Stomach (tissue), 4 donors: ENCODE results near the gene CASP7.

ENCODE experiments used
- EP300 ChIP-seq: sonication (generic); formaldehyde crosslinking; IDR thresholded peaks from one replicate; pipeline ENCODE4 v1.6.1; 2017; ENCODE audit warnings: antibody characterized with exemption
- POLR2AphosphoS5 ChIP-seq, 3 donors: sonication (generic); formaldehyde crosslinking; IDR thresholded peaks; one replicate each; pipeline ENCODE4 v1.6.1; 2016; ENCODE audit warnings: antibody characterized with exemption in 3 of 3
- TF ChIP-seq, protein P1 (sequence below), 7 experiments: fragments of 450-650 bp in 4 of 7; fragments of 200-600 bp in 3 of 7; sonication (generic) in 3 of 7; IDR thresholded peaks; one replicate each; pipeline ENCODE4 v1.5.1; 2016 to 2019; ENCODE audit warnings: antibody characterized with exemption in 7 of 7, control low read depth in 2 of 7, mild to moderate bottlenecking in 1 of 7

DNA sequence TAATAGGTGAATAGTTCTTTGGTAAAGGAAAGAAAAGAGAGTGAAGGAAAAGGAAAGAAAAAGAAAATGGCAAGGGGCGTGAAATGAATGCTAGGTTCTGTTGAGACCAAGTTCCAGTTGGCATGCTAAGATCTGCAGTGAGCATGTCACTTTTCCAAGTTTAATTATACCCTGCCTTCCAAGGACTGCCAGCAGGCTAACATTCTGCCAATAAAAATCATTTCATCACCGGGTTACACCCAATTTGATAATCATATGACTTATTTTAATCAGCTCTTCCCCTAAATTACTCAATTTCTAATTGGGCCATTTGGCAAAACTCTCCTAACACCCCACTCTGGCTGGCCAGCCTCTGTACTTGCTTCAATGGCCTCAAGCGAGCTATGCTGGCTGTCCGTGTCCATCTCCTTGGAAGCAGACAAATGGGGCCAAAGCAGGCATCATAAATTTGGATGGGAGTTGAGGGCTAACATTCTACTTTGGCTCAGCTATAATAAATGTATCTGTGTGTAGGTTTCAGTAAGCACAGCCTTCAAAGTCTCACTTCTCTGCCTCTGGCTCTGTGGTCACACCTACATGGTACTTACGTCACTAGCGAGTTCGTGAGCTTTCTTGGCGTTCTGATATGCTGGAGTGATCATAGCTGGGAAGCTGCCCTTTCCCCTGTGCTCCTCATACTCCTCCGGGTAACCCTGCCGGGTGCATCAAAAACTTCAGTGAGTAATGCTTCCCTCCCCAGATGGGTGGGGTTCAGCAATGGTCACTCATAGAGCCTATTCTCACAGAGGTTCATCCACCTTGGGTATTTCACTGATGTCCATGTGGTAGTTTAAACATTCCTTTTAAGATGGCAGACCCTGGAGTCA, 33.1 kb upstream of the CASP7 start:
- TF ChIP-seq, protein P1, sequence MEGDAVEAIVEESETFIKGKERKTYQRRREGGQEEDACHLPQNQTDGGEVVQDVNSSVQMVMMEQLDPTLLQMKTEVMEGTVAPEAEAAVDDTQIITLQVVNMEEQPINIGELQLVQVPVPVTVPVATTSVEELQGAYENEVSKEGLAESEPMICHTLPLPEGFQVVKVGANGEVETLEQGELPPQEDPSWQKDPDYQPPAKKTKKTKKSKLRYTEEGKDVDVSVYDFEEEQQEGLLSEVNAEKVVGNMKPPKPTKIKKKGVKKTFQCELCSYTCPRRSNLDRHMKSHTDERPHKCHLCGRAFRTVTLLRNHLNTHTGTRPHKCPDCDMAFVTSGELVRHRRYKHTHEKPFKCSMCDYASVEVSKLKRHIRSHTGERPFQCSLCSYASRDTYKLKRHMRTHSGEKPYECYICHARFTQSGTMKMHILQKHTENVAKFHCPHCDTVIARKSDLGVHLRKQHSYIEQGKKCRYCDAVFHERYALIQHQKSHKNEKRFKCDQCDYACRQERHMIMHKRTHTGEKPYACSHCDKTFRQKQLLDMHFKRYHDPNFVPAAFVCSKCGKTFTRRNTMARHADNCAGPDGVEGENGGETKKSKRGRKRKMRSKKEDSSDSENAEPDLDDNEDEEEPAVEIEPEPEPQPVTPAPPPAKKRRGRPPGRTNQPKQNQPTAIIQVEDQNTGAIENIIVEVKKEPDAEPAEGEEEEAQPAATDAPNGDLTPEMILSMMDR (IDR thresholded peaks at IDR 0.05), result no peak
- TF ChIP-seq POLR2AphosphoS5 (IDR thresholded peaks at IDR 0.05), result no peak
- TF ChIP-seq EP300, result no peak
